GM12878 (cell line): Measurements from ENCODE around the gene SLC11A1. TPM values are rescaled to one million over a fixed set of nuclear protein-coding genes. Genes with fewer than 3 reads are reported as not detected.

Experiments used
- ATAC-seq: fragments of 200-7000 bp; cut with Tn5 transposase; 3 replicates; pipeline ENCODE4 v1.9.1; 2020; ENCODE audit warnings: mild to moderate bottlenecking, moderate library complexity
- BruUV-seq: library from RNA; stranded (reverse); fragments of 400-500 nt; replicated peaks from 2 replicates; lab custom pipeline; 2021; lab: Mats Ljungman, UMichigan
- CTCF ChIA-PET: fragments of 300-600 bp; sonication (Branson Sonifier 250); formaldehyde crosslinking; extraction: SDS; loops from one replicate; lab custom pipeline; 2021; ENCODE audit warnings: inconsistent platforms; lab: Yijun Ruan, JAX
- POLR2A ChIA-PET: fragments of 350-600 bp; formaldehyde crosslinking; extraction: SDS; loops from one replicate; lab custom pipeline; 2021; ENCODE audit warnings: inconsistent platforms; lab: Charles Lee
- RAD21 ChIA-PET: fragments of 300-600 bp; sonication (Branson Sonifier 250); formaldehyde crosslinking; loops from one replicate; lab custom pipeline; 2023; ENCODE audit warnings: antibody characterized with exemption; ENCODE audit not compliant: unreplicated experiment; lab: Charles Lee
- SMC1A ChIA-PET: fragments of 300-600 bp; sonication (Branson Sonifier 250); formaldehyde crosslinking; loops from one replicate; lab custom pipeline; 2023; ENCODE audit not compliant: unreplicated experiment, uncharacterized antibody; lab: Charles Lee
- DNase-seq: peaks from one replicate; pipeline ENCODE4 v3.0.0-alpha.2; 2011; ENCODE audit warnings: low read depth, low spot score
- FAIRE-seq: peaks from 3 replicates; lab custom pipeline; 2011; peaks lifted over from hg19 to GRCh38; lab: Jason Lieb, UNC
- H2AFZ ChIP-seq: 2 replicates; pipeline ENCODE4 v1.6.0; 2011; ENCODE audit warnings: low read depth, low read length, control low read depth; ENCODE audit not compliant: control insufficient read depth
- H3K27ac ChIP-seq: 2 replicates; pipeline ENCODE4 v1.5.1; 2011; ENCODE audit warnings: control low read depth; ENCODE audit not compliant: control insufficient read depth, insufficient read depth
- H3K27me3 ChIP-seq, 2 experiments: replicated peaks in 1 of 2; 2 replicates each; pipeline versions ENCODE4 v1.6.0 to v1.6.1; 2011; ENCODE audit warnings: low read length in 1 of 2; ENCODE audit not compliant: control insufficient read depth in 2 of 2, insufficient read depth in 2 of 2
- H3K36me3 ChIP-seq, 2 experiments: 2 replicates each; pipeline ENCODE4 v1.5.1; 2011; ENCODE audit warnings: low read length in 1 of 2; ENCODE audit not compliant: control insufficient read depth in 2 of 2, insufficient read depth in 2 of 2
- H3K4me1 ChIP-seq: 2 replicates; pipeline ENCODE4 v1.6.1; 2011; ENCODE audit warnings: mild to moderate bottlenecking, low read length, moderate library complexity, mixed read lengths; ENCODE audit not compliant: control insufficient read depth, insufficient read depth
- H3K4me2 ChIP-seq: 2 replicates; pipeline ENCODE4 v1.6.0; 2011; ENCODE audit warnings: control low read depth; ENCODE audit not compliant: control insufficient read depth, insufficient read depth
- H3K4me3 ChIP-seq: fragments of 200-600 bp; sonication (generic); 2 replicates; pipeline ENCODE4 v1.5.1; 2016
- H3K79me2 ChIP-seq: 2 replicates; pipeline ENCODE4 v1.6.0; 2011; ENCODE audit warnings: low read length; ENCODE audit not compliant: control insufficient read depth, insufficient read depth
- H3K9ac ChIP-seq: 2 replicates; pipeline ENCODE4 v1.8.0; 2011; ENCODE audit warnings: low read length, control low read depth, mixed read lengths; ENCODE audit not compliant: control insufficient read depth, insufficient read depth
- H3K9me3 ChIP-seq: replicated peaks from 3 replicates; pipeline ENCODE4 v1.5.1; 2011; ENCODE audit warnings: mild to moderate bottlenecking, low read length; ENCODE audit not compliant: control insufficient read depth, insufficient read depth
- H4K20me1 ChIP-seq: 2 replicates; pipeline ENCODE4 v1.6.0; 2011; ENCODE audit not compliant: control insufficient read depth, insufficient read depth
- HDAC2 ChIP-seq: fragments of 200-600 bp; sonication (generic); IDR thresholded peaks from 2 replicates; pipeline ENCODE4 v1.6.1; 2017
- HDAC6 ChIP-seq: fragments of 200-600 bp; sonication (generic); IDR thresholded peaks from one replicate; pipeline ENCODE4 v1.8.0; 2017; ENCODE audit warnings: antibody characterized with exemption; ENCODE audit not compliant: unreplicated experiment
- HDGF ChIP-seq: fragments of 450-650 bp; IDR thresholded peaks from 2 replicates; pipeline ENCODE4 v1.6.1; 2016; ENCODE audit warnings: antibody characterized with exemption
- IRF4 ChIP-seq: IDR thresholded peaks from 2 replicates; pipeline ENCODE4 v1.6.1; 2011; ENCODE audit warnings: low read depth, low read length
- MYC ChIP-seq: IDR thresholded peaks from 2 replicates; pipeline ENCODE4 v1.6.1; 2011; ENCODE audit warnings: mild to moderate bottlenecking, low read length, moderate library complexity, inconsistent platforms; ENCODE audit not compliant: insufficient read depth, insufficient replicate concordance, insufficient read length, severe bottlenecking
- NFYA ChIP-seq: IDR thresholded peaks from 2 replicates; pipeline ENCODE4 v1.6.1; 2011; ENCODE audit warnings: low read depth, mild to moderate bottlenecking, low read length, improper control_type of control experiment, borderline replicate concordance
- ZNF217 ChIP-seq: fragments of 450-650 bp; IDR thresholded peaks from 2 replicates; pipeline ENCODE4 v1.6.1; 2017; ENCODE audit warnings: antibody characterized with exemption, mild to moderate bottlenecking
- WGBS: methylation state at CpG from one replicate; pipeline ENCODE4 v1.1.6; 2016; ENCODE audit warnings: low lambda C conversion rate; ENCODE audit not compliant: insufficient replicate concordance, insufficient coverage; ENCODE audit errors: missing lambda C conversion rate; 5-methylcytosine and 5-hydroxymethylcytosine counted together
- in situ Hi-C: fragments of 300-500 bp; cut with MboI; formaldehyde crosslinking; loops from 9 replicates; pipeline ENCODE4 v1.14.3; 2018; ENCODE audit warnings: mixed read lengths
- intact Hi-C: fragments of 100-400 bp; cut with micrococcal nuclease; formaldehyde crosslinking; loops from one replicate; pipeline ENCODE4 v1.14.2; 2022; ENCODE audit not compliant: unreplicated experiment
- polyA plus RNA-seq, 11 experiments: library from polyadenylated mRNA; depleted of rRNA in 4 of 11; unstranded in 6 of 11; stranded (reverse) in 5 of 11; fragments of >200 nt; fragmentation: Nextera tagmentation in 4 of 11; fragmentation: Illumina TruSeq in 1 of 11; extraction: Ambion mirVana in 4 of 11; extraction: Trizol in 1 of 11; gene quantifications; 1 replicate in 1 of 11; 2 replicates in 10 of 11; pipeline versions ENCODE4 v1.2.1 to v1.2.3, GENCODE V29; 2011 to 2016; ENCODE audit warnings: inconsistent platforms in 2 of 11, missing spikeins in 2 of 11, low read depth in 1 of 11
- total RNA-seq, 4 experiments: library from RNA; depleted of rRNA in 3 of 4; stranded (reverse); fragments of >200 nt in 3 of 4; fragmentation: Illumina TruSeq in 1 of 4; extraction: Trizol in 1 of 4; gene quantifications; 2 replicates each; pipeline versions ENCODE4 v1.2.1 to v1.2.3, GENCODE V29; 2013 to 2021
- TF ChIP-seq, protein P1 (sequence below): fragments of 450-650 bp; IDR thresholded peaks from 2 replicates; pipeline ENCODE4 v1.6.1; 2016; ENCODE audit warnings: mild to moderate bottlenecking
- TF ChIP-seq, protein P2 (sequence below): IDR thresholded peaks from 2 replicates; pipeline ENCODE4 v1.6.1; 2011; ENCODE audit warnings: borderline replicate concordance, low read depth, mild to moderate bottlenecking, moderate library complexity, mixed read lengths, low read length; ENCODE audit not compliant: insufficient read depth; ENCODE audit errors: extremely low read length
- TF ChIP-seq, protein P3 (sequence below): IDR thresholded peaks from 2 replicates; pipeline ENCODE4 v1.6.1; 2011; ENCODE audit warnings: borderline replicate concordance, low read depth, mild to moderate bottlenecking, moderate library complexity, low read length; ENCODE audit not compliant: insufficient read depth, poor library complexity, severe bottlenecking

Gene SLC11A1
- total and polyA plus RNA-seq, 10 of the 15 experiments (the other 5 are each of a cell fraction or from before 2014, with no cell fraction given): 0.03 to 0.38 (median 0.12) TPM

DNA sequence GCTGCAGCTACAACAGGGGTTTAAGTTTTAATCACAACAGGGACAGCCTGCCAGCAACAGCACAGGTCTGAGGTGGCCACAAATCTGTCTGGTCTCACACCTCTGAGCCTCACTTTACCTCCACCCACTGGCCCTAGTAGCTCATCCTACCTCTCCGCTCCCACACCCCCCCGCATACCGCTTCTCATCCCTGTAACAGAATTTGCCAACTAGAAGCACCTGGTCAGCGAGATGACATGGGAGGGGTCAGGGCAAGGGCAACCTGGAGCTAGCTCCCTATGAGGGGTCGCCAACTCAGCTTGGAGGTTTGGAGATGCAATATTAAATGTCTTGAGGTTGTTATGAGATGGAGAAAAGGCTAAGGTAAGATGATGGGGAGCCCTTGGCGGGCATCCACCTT lies 17.9 kb upstream of the SLC11A1 start:
- Histone ChIP-seq H3K4me3 (no peak overlapping the region), H4K20me1 (no peaks in the 10 kb centered on the region), H2AFZ (no peak overlapping the region), H3K4me1 (peaks cover 12% of the 10 kb centered on the region), H3K36me3 (no peaks in the 10 kb centered on the region), H3K27ac (no peak overlapping the region), H3K9me3 (no peaks in the 10 kb centered on the region; the same call in 2 of the 3 replicates), H3K9ac (no peak overlapping the region), H3K4me2 (no peak overlapping the region), H3K27me3 (no peaks in the 10 kb centered on the region)
- FAIRE-seq (no peak), DNase-seq (no peak), ATAC-seq (no peak)
- intact Hi-C loops: no loop called here
- SMC1A ChIA-PET: no interaction called here
- POLR2A ChIA-PET: no interaction called here
- RAD21 ChIA-PET: interaction anchor here (1.7 kb wide), 1 partner anchor 73 kb away, joined by 7 read pairs; no protein-coding TSS in a partner anchor
- WGBS: 82% methylated on average over 6 of the region's 6 CpGs
- in situ Hi-C loops: no loop called here
- BruUV-seq: no TSS peak
- TF ChIP-seq NFYA (no peak), HDAC6 (no peak), ZNF217 (no peak), HDGF (no peak)
- TF ChIP-seq, all 136 proteins: peak for 0
- no peaks in the 10 kb centered on the region for H3K79me2 ChIP-seq
- CTCF ChIA-PET: interaction anchor here (1.0 to 1.7 kb wide), 5 partner anchors 7 to 71 kb away, joined by 3 to 5 read pairs (median 3); partner anchors contain the start of gene CATIP

DNA sequence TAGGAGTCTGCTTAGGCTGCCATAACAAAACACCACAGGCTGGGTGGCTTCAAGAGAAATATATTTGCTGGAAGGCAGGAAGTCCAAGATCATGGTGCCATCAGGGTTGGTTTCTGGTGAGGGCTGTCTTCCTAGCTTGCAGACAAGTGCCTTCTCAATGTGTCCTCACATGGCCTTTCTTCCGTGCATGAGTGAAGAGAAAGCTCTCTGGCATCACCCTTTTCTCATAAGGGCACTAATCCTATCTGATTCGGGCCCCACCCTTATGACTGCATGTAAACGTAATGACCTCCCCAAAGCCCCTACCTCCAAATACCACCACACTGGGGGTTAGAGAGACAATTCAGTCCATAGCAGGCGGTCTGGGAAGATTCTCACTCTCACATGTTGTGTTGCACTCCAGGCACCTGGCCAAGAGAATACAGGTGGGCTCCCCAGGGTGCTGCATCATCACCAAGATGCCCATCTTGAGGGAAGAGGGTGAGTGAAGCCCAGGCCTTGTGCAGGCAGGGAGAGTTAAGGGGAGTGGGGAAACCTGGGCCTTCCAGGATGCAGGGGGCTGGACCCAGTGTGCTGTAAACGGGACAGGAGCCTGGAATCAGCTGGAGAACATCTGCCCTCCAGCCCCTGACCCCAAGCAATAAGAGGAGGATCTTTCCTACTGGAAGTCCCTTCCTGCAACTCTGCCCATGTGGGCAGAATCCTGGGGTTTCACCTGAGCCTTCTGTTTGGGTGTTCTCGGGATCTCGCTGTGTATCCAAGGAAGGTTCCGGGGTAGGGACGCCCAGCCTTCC lies 15.3 kb upstream of the SLC11A1 start:
- peak overlapping the region; percentile 94 for H3K4me2 ChIP-seq
- CTCF ChIA-PET: interaction anchor here (0.6 to 2.0 kb wide), 7 partner anchors 9 to 94 kb away, joined by 3 to 17 read pairs (median 4); partner anchors contain the start of gene CATIP
- no peak for TF ChIP-seq IRF4
- TF ChIP-seq, protein P1, sequence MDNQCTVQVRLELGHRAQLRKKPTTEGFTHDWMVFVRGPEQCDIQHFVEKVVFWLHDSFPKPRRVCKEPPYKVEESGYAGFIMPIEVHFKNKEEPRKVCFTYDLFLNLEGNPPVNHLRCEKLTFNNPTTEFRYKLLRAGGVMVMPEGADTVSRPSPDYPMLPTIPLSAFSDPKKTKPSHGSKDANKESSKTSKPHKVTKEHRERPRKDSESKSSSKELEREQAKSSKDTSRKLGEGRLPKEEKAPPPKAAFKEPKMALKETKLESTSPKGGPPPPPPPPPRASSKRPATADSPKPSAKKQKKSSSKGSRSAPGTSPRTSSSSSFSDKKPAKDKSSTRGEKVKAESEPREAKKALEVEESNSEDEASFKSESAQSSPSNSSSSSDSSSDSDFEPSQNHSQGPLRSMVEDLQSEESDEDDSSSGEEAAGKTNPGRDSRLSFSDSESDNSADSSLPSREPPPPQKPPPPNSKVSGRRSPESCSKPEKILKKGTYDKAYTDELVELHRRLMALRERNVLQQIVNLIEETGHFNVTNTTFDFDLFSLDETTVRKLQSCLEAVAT: no peak
- TF ChIP-seq, protein P2, sequence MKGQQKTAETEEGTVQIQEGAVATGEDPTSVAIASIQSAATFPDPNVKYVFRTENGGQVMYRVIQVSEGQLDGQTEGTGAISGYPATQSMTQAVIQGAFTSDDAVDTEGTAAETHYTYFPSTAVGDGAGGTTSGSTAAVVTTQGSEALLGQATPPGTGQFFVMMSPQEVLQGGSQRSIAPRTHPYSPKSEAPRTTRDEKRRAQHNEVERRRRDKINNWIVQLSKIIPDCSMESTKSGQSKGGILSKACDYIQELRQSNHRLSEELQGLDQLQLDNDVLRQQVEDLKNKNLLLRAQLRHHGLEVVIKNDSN: no peak
- no peak for TF ChIP-seq MYC
- no peak for TF ChIP-seq HDAC2
- no peak for TF ChIP-seq HDAC6
- TF ChIP-seq, protein P3, sequence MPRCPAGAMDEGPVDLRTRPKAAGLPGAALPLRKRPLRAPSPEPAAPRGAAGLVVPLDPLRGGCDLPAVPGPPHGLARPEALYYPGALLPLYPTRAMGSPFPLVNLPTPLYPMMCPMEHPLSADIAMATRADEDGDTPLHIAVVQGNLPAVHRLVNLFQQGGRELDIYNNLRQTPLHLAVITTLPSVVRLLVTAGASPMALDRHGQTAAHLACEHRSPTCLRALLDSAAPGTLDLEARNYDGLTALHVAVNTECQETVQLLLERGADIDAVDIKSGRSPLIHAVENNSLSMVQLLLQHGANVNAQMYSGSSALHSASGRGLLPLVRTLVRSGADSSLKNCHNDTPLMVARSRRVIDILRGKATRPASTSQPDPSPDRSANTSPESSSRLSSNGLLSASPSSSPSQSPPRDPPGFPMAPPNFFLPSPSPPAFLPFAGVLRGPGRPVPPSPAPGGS: no peak

More for the DNA sequence above, 15.3 kb upstream of the SLC11A1 start:
- Histone ChIP-seq H3K27me3 (no peaks in the 10 kb centered on the region), H3K9ac (peak overlapping the region; percentile 41), H2AFZ (peak overlapping the region; percentile 91), H3K79me2 (no peaks in the 10 kb centered on the region), H3K4me1 (peaks cover 12% of the 10 kb centered on the region), H3K36me3 (no peaks in the 10 kb centered on the region), H3K4me3 (peak overlapping the region; percentile 56), H3K9me3 (no peaks in the 10 kb centered on the region; the same call in 2 of the 3 replicates), H4K20me1 (no peaks in the 10 kb centered on the region), H3K27ac (peak overlapping the region; percentile 36; the same call in 1 of the 2 replicates)
- no TSS peak for BruUV-seq
- 77% methylated on average over 9 of the region's 9 CpGs for whole genome bisulfite sequencing
- in situ Hi-C loops: no loop called here
- DNase-seq (no peak), ATAC-seq (no peak), FAIRE-seq (no peak)
- intact Hi-C loops: loop anchor here (2.0 kb wide), 1 partner anchor 30 kb away; no protein-coding TSS in a partner anchor
- RAD21 ChIA-PET: interaction anchor here (0.8 to 1.6 kb wide), 6 partner anchors 27 to 96 kb away, joined by 3 to 4 read pairs (median 3); partner anchors contain the start of gene PNKD
- SMC1A ChIA-PET: interaction anchor here (1.1 to 1.2 kb wide), 4 partner anchors 9 to 95 kb away, joined by 3 to 5 read pairs (median 3); partner anchors contain the start of gene SLC11A1
- POLR2A ChIA-PET: interaction anchor here (0.6 to 1.5 kb wide), 6 partner anchors 10 to 94 kb away, joined by 3 to 6 read pairs (median 3); partner anchors contain the start of gene CATIP
